Trophoblast cell (in vitro differentiated cells and primary cell): ENCODE data around the gene TEX52.

ENCODE experiments used
- DNase-seq, 2 donors: peaks; one replicate each; pipeline ENCODE4 v3.0.0-alpha.2; 2016
- H2AFZ ChIP-seq: 2 replicates; pipeline ENCODE4 v1.6.1; 2013; ENCODE audit warnings: low read length, moderate library complexity, mild to moderate bottlenecking; ENCODE audit not compliant: insufficient read depth, poor library complexity
- H2AK5ac ChIP-seq: 2 replicates; pipeline ENCODE4 v1.6.1; 2013; ENCODE audit warnings: mild to moderate bottlenecking, low read length
- H2BK120ac ChIP-seq: 2 replicates; pipeline ENCODE4 v1.6.1; 2013; ENCODE audit warnings: low read length, mild to moderate bottlenecking, moderate library complexity; ENCODE audit not compliant: insufficient read depth, poor library complexity
- H2BK12ac ChIP-seq: 2 replicates; pipeline ENCODE4 v1.6.1; 2013; ENCODE audit warnings: mild to moderate bottlenecking, low read length, moderate library complexity
- H2BK5ac ChIP-seq: 2 replicates; pipeline ENCODE4 v1.6.1; 2013; ENCODE audit warnings: low read length, low read depth, moderate library complexity, mild to moderate bottlenecking; ENCODE audit not compliant: poor library complexity
- H3K14ac ChIP-seq: 2 replicates; pipeline ENCODE4 v1.6.1; 2013; ENCODE audit warnings: mild to moderate bottlenecking, low read length
- H3K18ac ChIP-seq: 2 replicates; pipeline ENCODE4 v1.6.1; 2013; ENCODE audit warnings: mild to moderate bottlenecking, low read length
- H3K23ac ChIP-seq: 2 replicates; pipeline ENCODE4 v1.6.1; 2013; ENCODE audit warnings: low read length
- H3K27ac ChIP-seq: 2 replicates; pipeline ENCODE4 v1.5.1; 2013; ENCODE audit warnings: low read depth, mild to moderate bottlenecking, inconsistent platforms, low read length, moderate library complexity
- H3K27me3 ChIP-seq: 2 replicates; pipeline ENCODE4 v1.6.1; 2013; ENCODE audit warnings: inconsistent platforms, mild to moderate bottlenecking, low read length, moderate library complexity; ENCODE audit not compliant: insufficient read depth
- H3K36me3 ChIP-seq, 2 experiments: 1 replicate in 1 of 2; 2 replicates in 1 of 2; pipeline ENCODE4 v1.6.1; 2013; ENCODE audit warnings: low read length in 2 of 2, mild to moderate bottlenecking in 2 of 2, moderate library complexity in 1 of 2; ENCODE audit not compliant: insufficient read depth in 2 of 2, control insufficient read depth in 1 of 2
- H3K4ac ChIP-seq: 2 replicates; pipeline ENCODE4 v1.6.1; 2013; ENCODE audit warnings: low read depth, mild to moderate bottlenecking, low read length, moderate library complexity
- H3K4me1 ChIP-seq, 2 experiments: 1 replicate in 1 of 2; 2 replicates in 1 of 2; pipeline ENCODE4 v1.6.1; 2013; ENCODE audit warnings: low read length in 2 of 2, mild to moderate bottlenecking in 2 of 2, moderate library complexity in 1 of 2; ENCODE audit not compliant: insufficient read depth in 2 of 2, control insufficient read depth in 1 of 2
- H3K4me2 ChIP-seq: 2 replicates; pipeline ENCODE4 v1.6.1; 2013; ENCODE audit warnings: inconsistent platforms, mild to moderate bottlenecking, low read length, moderate library complexity
- H3K4me3 ChIP-seq: 2 replicates; pipeline ENCODE4 v1.5.1; 2013; ENCODE audit warnings: mild to moderate bottlenecking, low read depth, low read length, inconsistent platforms
- H3K79me1 ChIP-seq: one replicate; pipeline ENCODE4 v1.6.1; 2013; ENCODE audit warnings: low read length
- H3K79me2 ChIP-seq: 2 replicates; pipeline ENCODE4 v1.6.1; 2013; ENCODE audit warnings: low read length, mild to moderate bottlenecking; ENCODE audit not compliant: control insufficient read depth, insufficient read depth, poor library complexity
- H3K9ac ChIP-seq: 2 replicates; pipeline ENCODE4 v1.6.1; 2013; ENCODE audit warnings: mild to moderate bottlenecking, low read length
- H3K9me3 ChIP-seq: 2 replicates; pipeline ENCODE4 v1.6.1; 2013; ENCODE audit warnings: low read depth, mild to moderate bottlenecking, control low read depth, inconsistent platforms, low read length; ENCODE audit not compliant: insufficient read depth
- H4K12ac ChIP-seq: 2 replicates; pipeline ENCODE4 v1.6.1; 2013; ENCODE audit warnings: low read depth, mild to moderate bottlenecking, low read length, moderate library complexity
- H4K8ac ChIP-seq: 2 replicates; pipeline ENCODE4 v1.6.1; 2013; ENCODE audit warnings: low read depth, mild to moderate bottlenecking, low read length, moderate library complexity
- H4K91ac ChIP-seq: one replicate; pipeline ENCODE4 v1.6.1; 2013; ENCODE audit warnings: low read depth, mild to moderate bottlenecking, low read length, moderate library complexity
- WGBS: extraction: QIAGEN DNeasy Blood & Tissue Kit; methylation state at CpG from one replicate; pipeline ENCODE4 v1.1.7; 2013; ENCODE audit warnings: missing lambda C conversion rate; ENCODE audit not compliant: insufficient read length, insufficient coverage; ENCODE audit errors: extremely low coverage; 5-methylcytosine and 5-hydroxymethylcytosine counted together

The TEX52 gene

DNA sequence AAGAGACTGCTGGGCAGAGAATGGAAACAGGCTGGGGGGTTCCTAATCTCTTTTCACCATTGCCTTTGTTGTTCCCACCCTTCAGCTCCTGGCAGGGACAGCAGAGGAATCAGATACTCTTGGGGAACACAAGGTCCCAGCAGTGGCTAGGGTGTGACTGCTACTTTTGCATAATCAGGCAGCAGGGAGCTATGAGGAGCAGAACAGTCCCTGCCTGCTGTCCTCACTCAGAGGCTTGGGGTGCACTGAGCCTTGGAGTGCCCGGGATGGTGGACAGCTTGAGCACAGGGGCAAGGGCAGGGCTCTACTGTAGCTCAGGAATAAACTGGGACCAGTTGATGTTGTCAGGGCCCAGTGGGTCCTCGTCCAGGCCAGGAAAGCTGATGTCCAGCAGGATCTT is 1.5 kb upstream of the TEX52 start:
- Histone ChIP-seq H3K79me2 (no peaks in the 10 kb centered on the region), H3K27me3 (no peaks in the 10 kb centered on the region), H4K91ac (no peak overlapping the region), H3K9ac (no peak overlapping the region), H3K79me1 (no peaks in the 10 kb centered on the region), H3K14ac (no peak overlapping the region), H3K4me1 (peaks cover 5 to 8% of the 10 kb centered on the region in 2 experiments), H3K4me3 (no peak overlapping the region), H2BK12ac (no peak overlapping the region), H3K9me3 (no peaks in the 10 kb centered on the region), H2BK5ac (no peak overlapping the region), H4K8ac (no peak overlapping the region), H2AK5ac (no peak overlapping the region), H3K27ac (no peak overlapping the region), H3K36me3 (peaks cover 21 to 28% of the 10 kb centered on the region in 2 experiments), H2BK120ac (no peak overlapping the region), H3K18ac (peak overlapping the region; percentile 44), H2AFZ (no peak overlapping the region), H3K4ac (no peak overlapping the region), H3K4me2 (no peak overlapping the region), H3K23ac (no peak overlapping the region), H4K12ac (no peak overlapping the region)
- no peak for DNase-seq
- no CpG with 5 or more reads among the region's 2 CpGs for WGBS

DNA sequence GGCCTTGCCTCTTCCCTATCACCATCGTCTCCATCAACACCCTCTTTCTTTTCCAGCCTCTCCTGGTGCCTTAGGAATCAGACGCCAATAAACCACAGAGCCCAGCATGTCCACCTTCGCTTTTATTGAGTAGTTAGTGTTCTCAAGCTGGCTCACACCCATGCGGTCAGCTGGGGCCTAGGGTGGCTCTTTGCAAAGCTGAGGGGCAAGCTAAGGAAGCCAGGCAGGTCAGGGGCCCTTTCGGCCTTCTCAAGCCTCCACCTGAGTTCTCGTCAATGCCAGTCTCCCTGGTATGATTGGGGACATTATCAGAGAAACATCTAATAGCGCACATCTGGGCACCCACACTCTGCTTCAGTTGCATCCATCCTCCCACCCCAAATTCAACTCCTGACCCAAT is 737 bp upstream of the TEX52 start:
- no peak overlapping the region for H4K91ac ChIP-seq
- no CpG with 5 or more reads among the region's 7 CpGs for WGBS
- H3K79me2 ChIP-seq = no peaks in the 10 kb centered on the region
- H3K4me2 ChIP-seq = no peak overlapping the region
- H3K4me1 ChIP-seq = peaks cover 5 to 8% of the 10 kb centered on the region in 2 experiments
- no peak for DNase-seq
- H3K14ac ChIP-seq = no peak overlapping the region
- H3K9ac ChIP-seq = no peak overlapping the region
- no peak overlapping the region for H3K18ac ChIP-seq
- H3K79me1 ChIP-seq = no peaks in the 10 kb centered on the region
- no peak overlapping the region for H4K12ac ChIP-seq
- H2AK5ac ChIP-seq = no peak overlapping the region
- no peak overlapping the region for H3K27ac ChIP-seq
- H3K36me3 ChIP-seq = peaks cover 16 to 22% of the 10 kb centered on the region in 2 experiments
- H2BK120ac ChIP-seq = no peak overlapping the region
- H3K23ac ChIP-seq = no peak overlapping the region
- H2BK5ac ChIP-seq = no peak overlapping the region
- no peak overlapping the region for H3K4me3 ChIP-seq
- no peak overlapping the region for H2BK12ac ChIP-seq
- H2AFZ ChIP-seq = no peak overlapping the region
- no peaks in the 10 kb centered on the region for H3K27me3 ChIP-seq
- no peak overlapping the region for H3K4ac ChIP-seq
- H3K9me3 ChIP-seq = no peaks in the 10 kb centered on the region
- no peak overlapping the region for H4K8ac ChIP-seq

- Histone ChIP-seq H2AFZ (no peak overlapping the region), H3K36me3 (peaks cover 16 to 20% of the 10 kb centered on the region in 2 experiments), H2BK5ac (no peak overlapping the region), H3K18ac (no peak overlapping the region), H3K9me3 (no peaks in the 10 kb centered on the region), H4K8ac (no peak overlapping the region), H3K4ac (no peak overlapping the region), H3K79me2 (no peaks in the 10 kb centered on the region), H2BK120ac (no peak overlapping the region), H3K9ac (no peak overlapping the region), H3K4me2 (no peak overlapping the region), H2AK5ac (no peak overlapping the region), H3K14ac (no peak overlapping the region), H3K4me3 (no peak overlapping the region), H4K91ac (no peak overlapping the region), H3K4me1 (peaks cover 5 to 8% of the 10 kb centered on the region in 2 experiments), H3K23ac (no peak overlapping the region), H3K27ac (no peak overlapping the region), H4K12ac (no peak overlapping the region), H2BK12ac (no peak overlapping the region), H3K27me3 (no peaks in the 10 kb centered on the region), H3K79me1 (no peaks in the 10 kb centered on the region)
- no CpG with 5 or more reads among the region's 3 CpGs for WGBS
- peak; percentile 81 to 84 for DNase-seq
Measured at GRCh38 chr12:2856051-2856450, 788 bp downstream of the TEX52 start.

- no peaks in the 10 kb centered on the region for H3K27me3 ChIP-seq
- H2BK12ac ChIP-seq = no peak overlapping the region
- no peak overlapping the region for H2BK120ac ChIP-seq
Measured at GRCh38 chr12:2855546-2855945, 1.3 kb downstream of the TEX52 start.

More at GRCh38 chr12:2855546-2855945, 1.3 kb downstream of the TEX52 start:
- Histone ChIP-seq H2BK5ac (no peak overlapping the region), H3K79me2 (no peaks in the 10 kb centered on the region), H3K9me3 (no peaks in the 10 kb centered on the region), H4K8ac (no peak overlapping the region), H4K91ac (no peak overlapping the region), H2AK5ac (no peak overlapping the region), H3K4me2 (no peak overlapping the region), H3K23ac (peak overlapping the region; percentile 55), H3K4me3 (no peak overlapping the region), H3K4ac (no peak overlapping the region), H3K36me3 (peaks cover 16 to 20% of the 10 kb centered on the region in 2 experiments), H3K27ac (no peak overlapping the region), H3K4me1 (peaks cover 5 to 8% of the 10 kb centered on the region in 2 experiments), H3K18ac (no peak overlapping the region), H4K12ac (no peak overlapping the region), H3K79me1 (no peaks in the 10 kb centered on the region), H2AFZ (no peak overlapping the region), H3K9ac (no peak overlapping the region), H3K14ac (no peak overlapping the region)
- no peak for DNase-seq
- WGBS = no CpG with 5 or more reads among the region's 7 CpGs
